NCI-H2029 (cell line): ENCODE results near the gene GNAI1.

Experiments
- DNase-seq: peaks from one replicate; lab custom pipeline; 2025; lab: John Stamatoyannopoulos, UW

GNAI1 gene

DNA sequence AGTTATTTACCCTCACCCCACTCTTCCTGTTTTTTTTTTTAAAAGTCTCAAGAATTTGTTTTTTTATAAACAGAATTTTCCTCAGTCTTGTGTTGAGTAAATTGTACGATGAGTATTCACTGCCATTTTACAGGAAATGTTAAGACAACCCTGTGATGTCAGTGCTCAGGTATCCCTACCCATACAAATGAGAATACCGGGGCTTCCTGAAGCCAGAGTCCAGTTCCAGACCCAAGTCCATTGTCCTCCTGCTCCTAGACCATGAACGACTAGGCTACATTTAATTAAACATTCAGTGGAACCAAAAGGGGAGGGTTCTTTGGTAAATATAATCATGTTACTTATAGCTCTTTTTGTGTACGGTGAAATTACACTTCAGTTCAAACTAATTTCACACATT lies 79.2 kb downstream of the GNAI1 start:
- no peak for DNase-seq

DNA sequence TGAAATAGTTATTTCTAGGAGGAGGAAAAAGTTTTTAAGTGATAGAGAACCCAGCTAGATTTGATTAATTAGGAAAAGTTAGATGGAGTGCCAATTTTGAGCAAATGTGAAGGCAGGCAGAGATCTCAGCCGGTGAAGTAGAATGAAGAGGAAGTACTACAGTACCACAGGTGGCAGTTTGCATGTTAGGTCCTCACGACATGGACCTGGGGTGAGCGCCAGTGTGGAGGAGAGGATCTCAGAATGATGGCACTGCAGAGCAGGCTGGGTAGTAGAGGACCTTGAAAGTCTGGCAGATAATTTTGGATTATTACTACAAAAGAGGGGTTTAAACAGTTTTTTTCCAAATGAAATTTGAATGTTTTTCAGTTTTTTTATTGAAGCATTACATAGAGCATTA lies 81.1 kb downstream of the GNAI1 start:
- no peak for DNase-seq

DNA sequence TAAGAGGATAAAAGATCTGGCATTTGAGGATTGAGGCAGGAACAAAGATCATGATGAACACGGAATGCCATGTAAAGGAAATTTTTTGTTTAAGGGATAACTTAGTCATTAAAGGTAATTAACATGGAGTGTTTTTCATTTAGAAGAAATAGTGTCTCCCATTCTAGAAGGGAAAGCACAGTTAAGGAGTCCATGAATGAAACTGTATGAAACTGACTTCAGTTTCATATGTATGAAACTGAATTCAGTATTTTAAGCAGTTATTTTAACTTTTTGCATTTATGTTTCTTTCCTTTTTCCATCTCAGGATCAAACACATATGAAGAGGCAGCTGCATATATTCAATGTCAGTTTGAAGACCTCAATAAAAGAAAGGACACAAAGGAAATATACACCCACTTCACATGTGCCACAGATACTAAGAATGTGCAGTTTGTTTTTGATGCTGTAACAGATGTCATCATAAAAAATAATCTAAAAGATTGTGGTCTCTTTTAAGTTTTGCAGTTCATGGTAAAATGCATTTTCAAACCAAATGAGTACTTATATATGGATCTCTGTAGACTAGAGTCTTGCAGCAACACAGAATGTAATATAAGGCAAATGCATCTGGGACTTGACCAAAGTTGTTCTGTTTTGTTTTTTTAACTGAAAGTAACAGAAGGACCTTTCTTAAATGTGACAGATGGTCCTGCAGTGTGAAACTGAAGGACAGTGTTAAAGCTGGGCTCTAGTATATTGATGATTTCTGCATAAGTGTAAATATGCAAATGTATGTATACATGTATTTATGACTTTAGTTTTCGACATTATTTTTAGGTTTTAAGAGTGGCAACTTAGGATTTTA lies 82.6 kb downstream of the GNAI1 start:
- no peak for DNase-seq

DNA sequence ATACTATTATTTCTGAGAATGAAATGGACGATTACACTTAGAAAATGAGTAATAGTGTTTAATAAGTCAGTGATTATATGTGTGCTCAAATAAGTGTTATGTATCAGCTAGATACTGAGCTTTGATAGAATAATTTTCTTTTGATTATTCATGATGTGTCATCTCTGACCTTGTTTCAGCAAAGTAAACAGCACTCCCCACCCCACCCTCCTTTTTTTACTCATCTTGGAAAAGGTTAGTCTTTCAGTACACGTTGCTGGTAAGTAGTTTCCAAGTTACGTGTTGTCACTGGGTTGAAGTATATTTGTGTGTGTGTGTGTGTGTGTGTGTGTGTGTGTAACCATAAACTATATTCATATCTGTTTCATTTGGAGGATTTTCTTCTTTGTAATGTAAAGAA lies 84.1 kb downstream of the GNAI1 start:
- DNase-seq, result no peak

DNA sequence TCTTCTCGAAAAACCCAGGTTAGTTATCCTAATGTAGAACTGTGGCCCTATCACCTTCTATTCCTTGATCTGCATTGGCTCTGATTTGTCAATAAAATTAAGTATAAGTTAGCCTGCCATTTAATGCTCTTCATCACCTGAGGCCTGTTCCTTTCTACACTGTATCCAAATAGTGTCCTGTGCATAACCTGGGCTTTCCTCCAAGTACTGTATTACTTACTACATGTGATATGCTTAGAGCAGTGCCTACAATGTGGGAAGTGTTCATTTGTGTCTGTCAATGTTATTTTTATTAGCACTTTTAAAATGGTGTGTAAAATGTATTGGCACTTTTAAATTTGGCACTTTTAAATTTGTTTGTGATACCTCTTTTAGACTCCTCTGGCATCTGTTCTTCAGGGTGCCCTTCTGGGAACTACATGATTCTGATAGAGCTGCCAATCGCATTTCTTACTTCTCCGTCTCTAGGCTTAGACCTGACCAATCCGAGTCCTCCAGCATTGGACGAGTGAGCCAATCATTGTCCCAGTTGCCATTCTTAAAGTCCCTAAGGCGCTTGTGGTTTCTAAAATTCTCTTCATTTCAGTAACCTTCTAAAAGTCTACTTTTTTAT lies 85.5 kb downstream of the GNAI1 start:
- DNase-seq, result no peak

DNA sequence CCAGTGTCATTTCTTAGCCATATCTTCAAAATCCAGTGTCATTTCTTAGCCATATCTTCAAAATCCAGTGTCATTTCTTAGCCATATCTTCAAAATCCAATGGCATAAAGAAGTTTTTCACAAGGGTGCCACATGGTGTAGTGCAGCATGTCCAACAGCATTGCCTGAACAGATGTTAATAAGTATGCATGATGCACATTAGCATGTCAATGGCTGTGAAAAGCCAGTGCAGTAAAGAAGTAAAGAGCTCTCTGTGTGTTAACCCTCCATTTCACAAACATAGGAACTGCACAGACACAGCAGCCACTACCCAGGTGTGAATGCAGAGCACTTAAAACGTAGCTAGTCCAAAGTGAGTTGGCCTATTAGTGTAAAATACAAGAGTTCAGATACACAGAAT lies 89.8 kb downstream of the GNAI1 start:
- DNase-seq, result no peak

DNA sequence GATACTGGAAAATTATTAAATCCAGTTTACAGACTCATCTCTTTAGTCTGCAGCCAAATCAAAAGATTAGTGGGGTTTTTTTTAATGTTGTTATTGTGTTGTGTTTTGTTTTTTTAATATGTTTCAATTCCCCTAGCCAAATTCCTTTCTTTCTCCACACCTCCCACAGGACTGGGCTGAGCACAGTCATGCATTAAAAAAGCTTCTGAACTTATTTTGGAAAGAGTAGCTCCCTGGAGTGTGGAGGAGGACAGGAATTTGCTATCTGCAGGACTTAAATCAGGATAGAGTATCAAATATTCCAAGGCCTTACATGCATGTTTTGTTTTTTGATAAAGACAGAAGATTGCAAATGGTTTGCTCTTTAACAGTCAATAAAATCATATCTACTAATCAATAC lies 90.7 kb downstream of the GNAI1 start:
- no peak for DNase-seq

DNA sequence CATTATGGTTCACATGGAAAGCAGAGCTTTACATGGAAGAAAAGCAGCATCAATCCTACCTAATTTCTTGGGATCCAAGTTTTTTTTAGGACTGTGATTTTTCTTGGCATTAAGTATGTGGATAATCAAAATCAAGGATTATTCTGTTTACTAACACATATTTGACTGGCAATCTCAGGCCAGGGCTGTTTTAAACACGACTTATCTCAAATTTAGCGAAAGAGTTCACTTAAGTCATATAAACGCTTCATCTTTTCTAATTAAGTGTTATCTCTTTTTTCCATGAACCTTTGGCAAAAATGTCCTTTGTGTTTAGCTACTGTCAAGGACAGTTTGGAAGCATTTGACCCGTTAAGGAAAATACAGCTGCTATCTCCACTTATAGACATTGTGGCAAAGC lies 92.0 kb downstream of the GNAI1 start:
- DNase-seq, result no peak

DNA sequence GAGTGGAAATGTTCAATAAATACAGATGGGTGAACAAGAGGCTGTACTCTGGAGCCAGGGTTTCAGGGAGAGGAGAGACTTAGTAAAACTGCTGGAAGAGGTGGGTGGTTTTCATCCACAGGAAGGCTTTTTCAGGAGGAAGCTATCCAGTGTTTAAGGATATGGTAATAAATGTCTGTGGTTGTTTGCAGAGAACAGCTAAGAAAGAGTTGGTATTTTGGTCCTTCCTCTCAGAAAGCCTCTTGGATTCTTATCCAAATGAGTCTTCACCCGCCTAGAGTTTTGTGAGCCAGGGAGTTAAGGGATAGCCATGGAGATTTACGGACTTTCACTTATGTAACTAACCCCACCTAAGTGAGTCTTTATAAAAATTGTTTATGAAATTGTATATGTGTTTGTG lies 95.7 kb downstream of the GNAI1 start:
- no peak for DNase-seq

DNA sequence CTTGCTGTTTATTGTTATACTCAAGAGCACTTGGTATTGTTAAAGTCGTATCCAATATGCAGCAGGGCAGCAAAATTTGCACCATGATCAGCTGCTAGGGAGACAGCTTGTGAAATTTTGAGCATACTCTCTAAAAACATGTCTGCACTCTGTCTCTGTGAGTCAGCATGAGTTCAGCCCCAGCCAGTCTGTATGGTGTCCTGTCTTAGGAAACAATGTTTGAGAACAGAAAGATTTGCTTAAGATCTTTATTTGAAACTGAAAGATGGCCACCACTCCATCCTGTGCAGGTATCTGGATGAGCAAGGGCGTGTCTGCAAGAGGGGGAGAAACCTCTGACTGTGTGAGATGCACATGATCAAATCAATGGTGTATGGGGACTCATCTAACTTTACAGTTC lies 97.1 kb downstream of the GNAI1 start:
- DNase-seq, result no peak

DNA sequence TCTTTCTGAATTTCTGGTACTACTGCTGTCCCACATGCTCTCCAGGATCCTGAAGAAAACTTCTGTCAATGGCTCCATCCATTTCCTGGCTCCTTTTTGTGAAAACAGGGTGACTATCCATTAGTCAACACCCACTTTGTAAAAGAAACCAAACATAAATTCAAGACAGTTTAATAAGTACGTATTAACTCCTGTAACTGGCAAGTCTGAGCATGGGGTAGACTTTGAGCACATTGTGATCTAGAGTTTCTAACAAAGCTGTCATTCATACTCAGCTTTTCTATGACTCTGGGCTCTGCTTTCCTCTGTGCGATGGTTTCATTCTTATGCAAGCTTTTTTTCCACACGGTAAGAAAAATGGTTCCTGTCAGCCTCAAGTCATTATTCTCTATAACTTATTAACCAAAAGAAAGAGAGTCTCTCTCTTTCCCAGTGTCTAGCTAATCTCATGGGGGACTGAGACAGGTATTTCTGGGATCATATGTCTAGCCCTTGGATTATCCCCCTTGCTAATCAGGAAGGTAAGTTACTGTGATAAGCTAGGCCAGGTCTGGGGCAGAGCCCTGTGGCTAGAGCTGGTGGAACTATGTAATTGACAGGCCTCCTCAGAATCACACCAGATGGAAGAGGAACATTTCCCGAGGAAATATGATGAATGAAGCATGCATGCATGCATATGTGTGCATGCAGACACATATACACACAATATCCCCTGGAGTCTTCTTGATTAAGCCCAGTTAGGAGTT lies 98.5 kb downstream of the GNAI1 start:
- no peak for DNase-seq

DNA sequence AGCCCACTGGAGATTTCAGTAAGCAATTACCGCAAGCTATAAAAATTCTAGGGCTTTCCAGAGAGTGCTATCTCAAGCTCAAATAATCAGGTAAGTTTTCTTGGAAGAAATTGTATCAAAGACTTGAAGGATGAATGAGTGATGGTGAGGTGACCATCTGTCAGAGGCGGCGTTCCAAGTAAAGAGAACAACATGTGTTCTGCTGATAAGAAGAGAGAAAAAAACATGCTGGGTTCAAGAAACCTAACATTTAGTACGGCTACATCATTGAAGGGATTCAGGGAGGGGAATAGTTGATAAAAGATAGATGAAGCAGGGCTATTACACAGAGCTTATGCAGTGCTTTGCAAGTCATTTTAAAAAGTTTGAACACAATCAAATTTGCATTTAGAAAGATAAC lies 100.7 kb downstream of the GNAI1 start:
- no peak for DNase-seq

DNA sequence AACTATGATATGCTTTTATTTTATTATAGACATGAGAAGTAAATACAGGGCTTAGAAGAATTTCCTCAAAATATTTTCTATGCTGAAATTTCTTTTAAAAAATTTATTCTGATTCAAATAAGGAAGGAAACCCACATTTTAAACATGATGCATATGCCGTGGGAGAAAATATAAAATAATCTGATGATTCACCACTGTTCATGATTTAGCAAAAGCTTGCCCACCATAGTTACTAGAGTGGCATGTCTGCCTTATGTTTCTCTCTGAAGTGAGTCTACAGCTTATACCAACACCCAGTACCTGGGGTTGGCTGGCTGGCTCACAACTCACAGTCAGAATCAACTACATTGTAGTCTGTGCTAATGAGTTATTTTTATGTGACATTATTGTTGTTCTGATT lies 102.0 kb downstream of the GNAI1 start:
- no peak for DNase-seq

DNA sequence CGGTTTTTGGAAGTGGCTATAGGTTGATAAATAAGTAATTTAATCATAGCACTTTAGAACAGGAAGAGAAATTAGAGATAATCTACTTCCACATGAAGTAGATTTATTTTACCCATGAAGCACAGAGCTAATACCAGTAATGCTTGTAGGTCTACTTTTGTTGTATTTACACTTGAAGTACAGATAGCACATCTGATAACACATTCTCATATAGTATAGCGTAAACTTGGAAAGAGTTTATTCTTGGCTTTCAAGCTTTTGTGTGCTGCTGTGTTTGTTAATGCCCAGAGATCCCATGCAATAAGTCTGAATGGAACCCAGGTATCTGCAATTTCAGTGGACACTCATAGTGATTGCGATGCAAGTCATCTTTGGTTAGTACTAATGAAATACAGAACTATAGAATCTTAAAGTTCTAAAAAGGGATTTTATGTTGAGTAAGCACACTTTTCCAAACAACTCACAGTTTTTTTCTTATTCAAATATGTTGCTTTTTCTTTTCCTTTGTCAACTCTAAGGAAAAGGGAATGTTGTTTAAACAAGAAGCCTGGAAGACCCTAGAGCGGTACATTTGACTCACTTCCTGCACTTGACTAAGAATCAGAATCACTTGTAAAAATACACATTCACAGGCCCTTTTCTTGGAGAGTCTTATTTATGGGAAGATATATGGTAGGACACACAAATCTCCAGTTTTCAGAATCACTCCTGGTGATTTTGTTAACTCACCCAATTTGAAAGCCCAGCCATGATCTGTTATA lies 105.8 kb downstream of the GNAI1 start:
- DNase-seq, result no peak

DNA sequence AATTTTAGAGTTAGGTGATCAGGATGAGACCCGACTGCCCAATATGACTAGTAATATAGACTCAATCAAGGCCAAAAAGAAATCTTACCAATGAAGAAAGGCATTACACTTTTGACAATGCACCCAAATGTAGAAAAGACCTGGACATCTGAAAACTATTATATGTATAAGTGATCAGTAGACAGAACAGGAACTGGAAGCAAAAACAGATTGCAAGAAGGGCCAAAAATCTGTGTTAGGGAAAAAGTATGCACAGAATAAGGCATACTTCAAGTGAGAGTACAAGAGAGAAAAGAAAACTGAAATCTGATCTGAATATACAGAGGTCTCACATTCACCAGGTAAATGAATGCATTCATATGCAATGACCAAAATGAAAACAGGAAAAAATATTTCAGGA lies 107.0 kb downstream of the GNAI1 start:
- DNase-seq, result no peak

DNA sequence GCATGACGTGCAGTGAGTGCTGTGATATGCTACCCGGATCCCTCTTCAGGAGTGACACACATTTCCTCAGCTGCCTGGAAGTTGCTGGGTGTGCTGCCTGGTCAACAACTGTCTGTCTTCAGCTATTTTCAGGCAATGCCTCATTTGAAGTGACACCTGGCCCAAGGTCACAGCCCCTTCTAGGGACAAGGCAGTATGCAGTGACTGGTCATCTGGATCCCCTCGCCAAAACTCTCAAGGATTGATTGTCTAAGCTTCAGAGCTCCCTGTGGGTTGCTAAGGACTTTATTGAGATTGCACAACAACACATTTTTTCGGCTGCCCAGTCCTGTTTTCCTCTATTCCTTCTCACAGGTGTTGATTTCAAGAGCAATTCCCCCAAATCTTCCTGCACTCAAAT lies 108.8 kb downstream of the GNAI1 start:
- DNase-seq, result no peak

DNA sequence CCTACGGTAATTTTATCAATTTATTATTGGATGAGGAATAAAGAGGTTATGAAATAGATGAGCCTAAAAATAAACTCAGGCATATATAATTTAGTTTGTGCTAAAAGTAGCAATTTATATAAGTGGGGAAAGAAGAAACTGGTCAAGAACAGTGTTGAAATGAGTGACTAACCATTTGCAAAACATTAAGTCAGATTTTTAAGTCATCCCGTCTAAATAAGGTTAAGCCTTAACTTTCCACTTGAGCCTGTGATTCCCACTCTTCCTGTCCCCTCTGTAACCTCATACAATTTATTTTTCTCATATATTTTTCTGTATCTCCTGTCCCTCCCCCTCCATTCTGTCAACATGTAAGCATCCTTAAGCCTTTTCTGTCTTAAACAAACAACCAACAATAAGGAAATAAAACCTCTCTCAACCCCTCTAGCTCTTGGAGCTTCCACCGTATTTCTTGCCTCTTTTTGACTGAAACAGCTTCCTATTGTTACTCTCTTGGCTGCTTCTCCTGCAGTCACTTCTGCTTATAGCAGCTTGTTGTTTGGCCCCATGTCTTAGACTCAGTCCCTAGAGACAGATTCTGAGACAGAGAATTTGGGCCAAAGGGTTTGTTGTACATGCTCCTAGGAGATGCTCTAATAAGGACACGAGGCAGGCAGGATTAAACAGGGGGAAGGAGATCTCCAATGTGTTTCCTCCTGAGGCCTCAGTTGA lies 109.7 kb downstream of the GNAI1 start:
- DNase-seq, result no peak

DNA sequence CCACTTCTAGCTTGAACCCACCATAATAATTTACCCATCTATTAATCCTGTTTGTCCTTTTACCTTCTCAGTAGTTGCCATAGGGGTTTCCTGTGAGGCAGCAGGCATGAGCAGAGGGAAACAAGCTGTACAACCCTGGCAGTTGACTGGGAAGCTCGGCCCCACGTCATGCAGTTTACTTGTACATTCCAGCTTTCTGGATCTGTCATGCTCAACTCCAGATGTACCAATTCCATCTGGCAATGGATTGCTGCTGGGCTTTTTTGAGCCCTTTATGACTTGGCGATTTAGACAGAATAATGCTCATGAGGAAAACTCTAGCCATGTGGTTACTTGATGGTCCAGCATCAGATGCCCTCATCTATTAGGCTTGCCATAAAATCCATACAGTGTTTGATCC lies 112.5 kb downstream of the GNAI1 start:
- DNase-seq, result no peak

DNA sequence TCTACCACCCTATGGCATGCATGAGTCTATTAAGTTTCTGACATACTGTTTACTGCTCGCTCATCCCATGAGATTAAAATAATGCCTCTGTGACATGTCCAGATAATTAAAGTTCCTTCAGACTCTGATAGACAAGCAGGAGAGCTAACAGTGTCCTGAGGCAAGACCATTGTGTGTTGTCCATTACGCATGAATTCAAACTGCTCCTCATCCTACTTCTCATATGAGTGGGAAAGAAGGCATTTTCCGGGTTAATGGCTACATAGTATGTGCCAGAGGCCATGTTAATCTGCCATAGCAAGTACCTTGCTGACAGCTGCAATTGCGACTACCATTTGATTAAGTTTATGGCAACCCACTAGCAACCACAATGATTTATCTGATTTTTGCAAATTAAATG lies 113.3 kb downstream of the GNAI1 start:
- no peak for DNase-seq

DNA sequence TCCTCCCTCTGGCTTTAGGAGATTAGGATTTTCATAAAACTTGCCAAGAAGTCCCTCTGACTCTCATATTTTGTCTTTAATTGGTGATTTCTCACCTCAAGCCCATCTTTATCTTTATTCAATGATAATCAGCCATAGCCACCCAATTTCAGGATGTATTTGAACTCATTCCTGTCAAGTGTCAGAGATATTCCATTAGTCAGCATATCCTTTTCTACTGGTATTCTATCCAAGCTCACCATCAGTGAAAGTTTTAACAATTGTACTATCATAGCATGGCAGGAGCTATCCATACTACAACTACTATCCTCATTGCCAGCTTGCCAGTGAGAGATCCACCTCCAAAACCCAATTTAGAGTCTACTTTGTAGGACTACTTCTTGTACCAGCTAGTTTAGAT lies 114.6 kb downstream of the GNAI1 start:
- DNase-seq, result no peak

DNA sequence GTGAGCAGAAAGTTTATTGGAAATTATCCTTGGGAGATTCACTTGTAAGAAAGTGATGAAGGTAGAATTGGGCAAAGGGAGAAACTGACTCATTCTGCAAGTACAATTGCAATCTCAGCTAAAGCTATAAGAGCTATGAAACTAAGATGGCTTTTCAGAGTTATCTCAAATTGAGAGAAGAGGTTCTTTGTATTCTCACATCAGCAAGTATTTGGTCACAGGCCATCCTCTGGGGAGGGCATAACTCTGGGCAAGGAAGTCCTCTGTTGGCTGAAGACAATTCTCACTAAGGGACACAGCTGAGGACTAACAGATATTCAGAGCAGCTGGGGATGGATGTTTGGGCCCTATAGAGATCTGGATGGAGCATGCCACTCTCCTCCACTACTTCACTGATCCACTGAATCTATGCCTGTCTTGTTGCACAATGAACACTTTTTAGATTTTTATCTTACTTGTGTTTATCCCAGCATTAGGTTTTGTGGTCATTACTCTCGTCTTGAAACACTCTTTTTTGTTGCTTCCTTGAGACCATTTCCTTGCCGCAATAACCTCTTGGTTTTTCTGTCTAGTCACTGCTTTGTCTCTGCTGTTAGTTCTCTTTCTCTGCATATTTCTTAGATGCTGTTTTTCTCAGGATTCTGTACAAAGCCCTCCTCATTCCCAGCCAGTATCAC lies 115.1 kb downstream of the GNAI1 start:
- no peak for DNase-seq
